ENCODE measurements around the gene HP. TPM values are rescaled to one million over a fixed set of nuclear protein-coding genes. Genes with fewer than 3 reads are reported as not detected.
A peak's percentile ranks its signal among the peaks of the same experiment; 100 is the strongest.
"Not testable (repeated sequence)": the region's sequence is repeated elsewhere in the genome, so short reads cannot be mapped to it uniquely, and the experiment has no call there.

Gene HP
- total RNA-seq (2016; rRNA removed; fragmentation: Illumina TruSeq; extraction: Trizol) (204 and 387 TPM in 2 replicates), polyA plus RNA-seq (2011; rRNA removed) (524 and 697 TPM in 2 replicates), polyA minus RNA-seq (2011; rRNA and poly(A)+ RNA removed; ENCODE audit: low replicate concordance) (0.77 and 754 TPM in 2 replicates), Bru-seq, nascent RNA (percentile 84 among the genes with signal in this experiment), BruChase-seq, experiment 1, labeled RNA remaining after a 6-hour chase (percentile 93 among the genes with signal in this experiment), BruChase-seq, experiment 2, labeled RNA remaining after a 2-hour chase (percentile 84 among the genes with signal in this experiment)
- total RNA-seq (2016; cell fraction: cytosol; rRNA removed; fragmentation: Illumina TruSeq; extraction: Trizol; ENCODE audit: low read depth): 101 and 104 TPM in 2 replicates
- 212 and 406 TPM in 2 replicates for total RNA-seq (2016; cell fraction: insoluble cytoplasmic fraction; rRNA removed; fragmentation: Illumina TruSeq; extraction: Trizol)
- total RNA-seq (2016; cell fraction: membrane; rRNA removed; fragmentation: Illumina TruSeq; extraction: Trizol): 87.2 and 95.2 TPM in 2 replicates
- total RNA-seq (2016; cell fraction: nucleus; rRNA removed; fragmentation: Illumina TruSeq; extraction: Trizol): 285 and 296 TPM in 2 replicates
- polyA plus RNA-seq (2011; cell fraction: cytosol; rRNA removed): 453 and 910 TPM in 2 replicates
- 156 and 249 TPM in 2 replicates for polyA plus RNA-seq (2011; cell fraction: nucleus; rRNA removed)
- 146 and 552 TPM in 2 replicates for polyA plus RNA-seq (2012)
- 90.8 and 96.3 TPM in 2 replicates for polyA plus RNA-seq (2016; cell fraction: cytosol; fragmentation: Illumina TruSeq; extraction: Trizol; ENCODE audit: low read depth)
- polyA plus RNA-seq (2016; cell fraction: insoluble cytoplasmic fraction; fragmentation: Illumina TruSeq; extraction: Trizol; ENCODE audit: low read depth): 197 and 222 TPM in 2 replicates
- polyA plus RNA-seq (2016; cell fraction: membrane; fragmentation: Illumina TruSeq; extraction: Trizol; ENCODE audit: low read depth): 71.5 and 78.8 TPM in 2 replicates
- polyA plus RNA-seq (2016; cell fraction: nucleus; fragmentation: Illumina TruSeq; extraction: Trizol; ENCODE audit: insufficient read depth, low read depth): 495 and 512 TPM in 2 replicates
- 250 and 368 TPM in 2 replicates for polyA minus RNA-seq (2011; cell fraction: cytosol; rRNA and poly(A)+ RNA removed)
- polyA minus RNA-seq (2011; cell fraction: nucleus; rRNA and poly(A)+ RNA removed): 79.4 and 147 TPM in 2 replicates
- long read RNA-seq, experiment 1, transcript HP-209 (5 exons, 1,187 nt): major isoform, 180 of 287 reads
- long read RNA-seq, experiment 1, transcript HP-202 (7 exons, 1,443 nt): minor isoform, 69 of 287 reads
- long read RNA-seq, experiment 1, partial matches to known transcripts: 28 of 287 reads
- long read RNA-seq, experiment 1, other reads (novel, unspliced or antisense): 8 of 287 reads
- long read RNA-seq, experiment 2, transcript HP-202 (7 exons, 1,443 nt): minor isoform, 114 of 533 reads
- long read RNA-seq, experiment 2, transcript HP-209 (5 exons, 1,187 nt): major isoform, 184 of 533 reads
- long read RNA-seq, experiment 2, partial matches to known transcripts: 227 of 533 reads
- long read RNA-seq, experiment 2, other reads (novel, unspliced or antisense): 6 of 533 reads

- H2AFZ ChIP-seq (ENCODE audit: low read length); BruUV-seq (replicated peaks); intact Hi-C loops (cut with micrococcal nuclease; ENCODE audit: unreplicated experiment); H4K20me1 ChIP-seq (ENCODE audit: insufficient read depth, low read length); H3K79me2 ChIP-seq (ENCODE audit: insufficient read depth, low read length); H3K36me3 ChIP-seq (replicated peaks in 1 of 2; ENCODE audit: control insufficient read depth in 1 of 2, insufficient read depth in 2 of 2, low read length in 2 of 2); in situ Hi-C loops (cut with HindIII; ENCODE audit: extremely low pct_ligation_motif_present, low pct_unique_long_range_greater_than_20kb); H3K27me3 ChIP-seq (ENCODE audit: control insufficient read depth in 1 of 2, insufficient read depth in 2 of 2, low read length in 2 of 2); H3K9me3 ChIP-seq (ENCODE audit: low read length); CTCF ChIA-PET (ENCODE audit: low intra/inter-chr PET ratio, low total read pairs); TF ChIP-seq CREB1 (IDR thresholded peaks at IDR 0.05): not testable (repeated sequence)
- DNase-seq (ENCODE audit: low spot score) (peak; percentile 92), ATAC-seq (peak; percentile 95), FAIRE-seq (peak; percentile 100)
- Histone ChIP-seq H3K4me1 (ENCODE audit: insufficient read depth, low read length) (peaks cover 64% of the 10 kb centered on the region), H3K4me3 (replicated peaks in 1 of 3; ENCODE audit: insufficient read depth in 1 of 3, low read depth in 2 of 3, low read length in 3 of 3) (peak within 1 kb of the TSS; percentile 1 to 43 (median 30); a peak in 3 of 6 replicates), H3K27ac (ENCODE audit: extremely low read length, insufficient read depth, low read length) (peak within 1 kb of the TSS; percentile 70), H3K4me2 (ENCODE audit: low read depth, low read length) (peak within 1 kb of the TSS; percentile 79), H3K9ac (ENCODE audit: insufficient read depth, low read depth, low read length) (peak within 1 kb of the TSS; percentile 45)
- POLR2A ChIA-PET: interaction anchor here (0.7 to 2.3 kb wide), 12 partner anchors 9 to 40 kb away, joined by 3 to 123 read pairs (median 8); partner anchors contain the start of genes DHX38, HPR and TXNL4B
- whole genome bisulfite sequencing (ENCODE audit: low lambda C conversion rate): 0% methylated on average over 5 of the region's 5 CpGs
- 0 out of 2 replicates have a peak, but pooled peaks have one; percentile 24 for TF ChIP-seq ZNF547 (CRISPR knock-in tag; IDR thresholded peaks at IDR 0.05)
- TF ChIP-seq CEBPG (CRISPR knock-in tag; IDR thresholded peaks at IDR 0.05): peak; percentile 92
- peak; percentile 46; the same call in 1 of the 2 replicates for TF ChIP-seq AHDC1 (CRISPR knock-in tag; IDR thresholded peaks at IDR 0.05; ENCODE audit: borderline replicate concordance)
- TF ChIP-seq CREB1 (CRISPR knock-in tag; IDR thresholded peaks at IDR 0.05): peak; percentile 52
- peak; percentile 82 for TF ChIP-seq HDAC2 (CRISPR knock-in tag; IDR thresholded peaks at IDR 0.05)
- TF ChIP-seq REPIN1 (CRISPR knock-in tag; IDR thresholded peaks at IDR 0.05; ENCODE audit: borderline replicate concordance, low read depth): peak; percentile 39; the same call in 1 of the 2 replicates
- TF ChIP-seq ZNF275 (CRISPR knock-in tag; IDR thresholded peaks at IDR 0.05; ENCODE audit: borderline replicate concordance): peak; percentile 49; the same call in 1 of the 2 replicates
Observed at GRCh38 chr16:72054254-72054847, at the start of gene HP. Gene HP (plus strand): TSS chr16:72054505. CDS start chr16:72054653, 148 bp downstream.

Measured in HepG2 (cell line).